Measurements from ENCODE around the gene AUP1.
A peak's percentile ranks its signal among the peaks of the same experiment; 100 is the strongest.

AUP1 gene

GRCh38 chr2:74503506-74504475 is 25.7 kb downstream of the AUP1 start:
- TF ChIP-seq CTCF (conservative IDR thresholded peaks at IDR 0.05; ENCODE audit: low read depth, low read length), result no peak
- no peak for DNase-seq (ENCODE audit: low read depth)
- peak overlapping the region; percentile 62 for H3K4me3 ChIP-seq (ENCODE audit: low read length)

GRCh38 chr2:74502720-74503505 is 26.6 kb downstream of the AUP1 start:
- peak overlapping the region; percentile 62 for H3K4me3 ChIP-seq (ENCODE audit: low read length)
- peak; percentile 46 for DNase-seq (ENCODE audit: low read depth)
- TF ChIP-seq CTCF (conservative IDR thresholded peaks at IDR 0.05; ENCODE audit: low read depth, low read length), result peak; percentile 43

GRCh38 chr2:74502147-74502719 is 27.3 kb downstream of the AUP1 start:
- no peak for DNase-seq (ENCODE audit: low read depth)
- peak overlapping the region; percentile 62 for H3K4me3 ChIP-seq (ENCODE audit: low read length)
- TF ChIP-seq CTCF (conservative IDR thresholded peaks at IDR 0.05; ENCODE audit: low read depth, low read length), result no peak

- TF ChIP-seq CTCF (conservative IDR thresholded peaks at IDR 0.05; ENCODE audit: low read depth, low read length), result no peak
- peak overlapping the region; percentile 62 for H3K4me3 ChIP-seq (ENCODE audit: low read length)
- no peak for DNase-seq (ENCODE audit: low read depth)
These were observed 28.0 kb downstream of the AUP1 start for GRCh38 chr2:74501335-74502071.

GRCh38 chr2:74500578-74500946 is 28.9 kb downstream of the AUP1 start:
- no peak for TF ChIP-seq CTCF (conservative IDR thresholded peaks at IDR 0.05; ENCODE audit: low read depth, low read length)
- H3K4me3 ChIP-seq (ENCODE audit: low read length), result no peak overlapping the region
- no peak for DNase-seq (ENCODE audit: low read depth)

- no peak for DNase-seq (ENCODE audit: low read depth)
- TF ChIP-seq CTCF (conservative IDR thresholded peaks at IDR 0.05; ENCODE audit: low read depth, low read length), result no peak
- H3K4me3 ChIP-seq (ENCODE audit: low read length), result no peak overlapping the region
These were observed 29.4 kb downstream of the AUP1 start for GRCh38 chr2:74499940-74500577.
